OCI-LY3 (cell line): ENCODE measurements around the gene PRDM16.

Experiments used
- H2AFZ ChIP-seq: fragments of 200-600, 300-600 bp; shearing (Covaris generic); 2 replicates; pipeline ENCODE4 v1.6.0; 2014; ENCODE audit warnings: antibody characterized with exemption, low read depth, low read length
- H3K27ac ChIP-seq: fragments of 200-600, 300-600 bp; sonication (generic); 2 replicates; pipeline ENCODE4 v1.5.1; 2014; ENCODE audit warnings: mild to moderate bottlenecking, low read length, moderate library complexity, mixed read lengths
- H3K27me3 ChIP-seq: fragments of 200-600, 300-600 bp; sonication (generic); 2 replicates; pipeline ENCODE4 v1.6.1; 2014; ENCODE audit warnings: low read depth, low read length, mixed read lengths
- H3K36me3 ChIP-seq: fragments of 200-600, 300-600 bp; sonication (generic); replicated peaks from 2 replicates; pipeline ENCODE3; 2014; ENCODE audit warnings: low read depth, low read length, mixed read lengths
- H3K4me1 ChIP-seq: fragments of 300-600, 200-600 bp; sonication (generic); 2 replicates; pipeline ENCODE4 v1.6.1; 2014; ENCODE audit warnings: low read length, mixed read lengths
- H3K4me2 ChIP-seq: fragments of 200-600, 300-600 bp; sonication (generic); 2 replicates; pipeline ENCODE4 v1.6.1; 2014; ENCODE audit warnings: low read length, mixed read lengths
- H3K4me3 ChIP-seq: fragments of 300-600, 200-600 bp; sonication (generic); 2 replicates; pipeline ENCODE4 v1.5.1; 2014; ENCODE audit warnings: antibody characterized with exemption, mild to moderate bottlenecking, low read length, moderate library complexity
- H3K79me2 ChIP-seq: fragments of 300-600, 200-600 bp; shearing (Covaris generic); 2 replicates; pipeline ENCODE4 v1.6.1; 2014; ENCODE audit warnings: mild to moderate bottlenecking, low read length, mixed read lengths
- H3K9ac ChIP-seq: fragments of 300-600, 200-600 bp; shearing (Covaris generic); 2 replicates; pipeline ENCODE4 v1.6.0; 2014; ENCODE audit warnings: mild to moderate bottlenecking, low read length, moderate library complexity
- H3K9me3 ChIP-seq: fragments of 200-600, 300-600 bp; shearing (Covaris generic); 2 replicates; pipeline ENCODE4 v1.6.1; 2014; ENCODE audit warnings: low read length, mixed read lengths; ENCODE audit not compliant: insufficient read depth
- H4K20me1 ChIP-seq: fragments of 200-600, 300-600 bp; sonication (generic); 2 replicates; pipeline ENCODE4 v1.6.1; 2016; ENCODE audit warnings: low read length, mixed read lengths; ENCODE audit not compliant: insufficient read depth
- CTCF ChIP-seq: fragments of 200-600, 300-600 bp; sonication (generic); IDR thresholded peaks from 2 replicates; pipeline ENCODE4 v1.5.1; 2014; ENCODE audit warnings: antibody characterized with exemption, low read length, low read depth
- EZH2phosphoT487 ChIP-seq: fragments of 200-600 bp; shearing (Covaris generic); IDR thresholded peaks from 2 replicates; pipeline ENCODE4 v1.6.1; 2018; ENCODE audit warnings: antibody characterized with exemption, mixed run types, low read depth

The PRDM16 gene

GRCh38 chr1:3240524-3241235 is 171.7 kb downstream of the PRDM16 start:
- no peaks in the 10 kb centered on the region for H3K36me3 ChIP-seq
- H2AFZ ChIP-seq, result no peak overlapping the region
- TF ChIP-seq CTCF (no peak), EZH2phosphoT487 (no peak)
- H3K4me1 ChIP-seq, result no peaks in the 10 kb centered on the region
- no peaks in the 10 kb centered on the region for H3K79me2 ChIP-seq
- H4K20me1 ChIP-seq, result no peaks in the 10 kb centered on the region
- H3K27me3 ChIP-seq, result no peaks in the 10 kb centered on the region
- no peak overlapping the region for H3K4me3 ChIP-seq
- no peak overlapping the region for H3K9ac ChIP-seq
- H3K4me2 ChIP-seq, result no peak overlapping the region
- no peaks in the 10 kb centered on the region for H3K9me3 ChIP-seq
- no peak overlapping the region for H3K27ac ChIP-seq

- Histone ChIP-seq H3K27ac (no peak overlapping the region), H3K4me1 (no peaks in the 10 kb centered on the region), H4K20me1 (no peaks in the 10 kb centered on the region), H3K9me3 (no peaks in the 10 kb centered on the region), H3K27me3 (no peaks in the 10 kb centered on the region), H3K4me2 (no peak overlapping the region), H3K79me2 (no peaks in the 10 kb centered on the region), H3K36me3 (no peaks in the 10 kb centered on the region), H2AFZ (no peak overlapping the region), H3K4me3 (no peak overlapping the region), H3K9ac (no peak overlapping the region)
- TF ChIP-seq EZH2phosphoT487, result no peak
- no peak for TF ChIP-seq CTCF
Measured at GRCh38 chr1:3241236-3241550, 172.2 kb downstream of the PRDM16 start.

- Histone ChIP-seq H3K4me2 (no peak overlapping the region), H3K9ac (no peak overlapping the region), H2AFZ (no peak overlapping the region), H3K4me3 (no peak overlapping the region), H3K79me2 (no peaks in the 10 kb centered on the region), H3K36me3 (no peaks in the 10 kb centered on the region), H4K20me1 (no peaks in the 10 kb centered on the region), H3K27me3 (no peaks in the 10 kb centered on the region), H3K27ac (no peak overlapping the region), H3K4me1 (no peaks in the 10 kb centered on the region), H3K9me3 (no peaks in the 10 kb centered on the region)
- TF ChIP-seq EZH2phosphoT487 (no peak), CTCF (no peak)
Measured at GRCh38 chr1:3241673-3242407, 172.8 kb downstream of the PRDM16 start.

- Histone ChIP-seq H3K4me1 (no peaks in the 10 kb centered on the region), H3K27me3 (no peaks in the 10 kb centered on the region), H3K79me2 (no peaks in the 10 kb centered on the region), H3K4me2 (no peak overlapping the region), H3K9me3 (no peaks in the 10 kb centered on the region), H3K36me3 (no peaks in the 10 kb centered on the region), H2AFZ (no peak overlapping the region), H3K27ac (no peak overlapping the region), H3K9ac (no peak overlapping the region), H4K20me1 (no peaks in the 10 kb centered on the region), H3K4me3 (no peak overlapping the region)
- TF ChIP-seq CTCF (no peak), EZH2phosphoT487 (no peak)
Measured at GRCh38 chr1:3242408-3243260, 173.6 kb downstream of the PRDM16 start.
